Keratinocyte (primary cell): ENCODE measurements around the gene PYROXD2. TPM values are rescaled to one million over a fixed set of nuclear protein-coding genes. Genes with fewer than 3 reads are reported as not detected.
A peak's percentile ranks its signal among the peaks of the same experiment; 100 is the strongest.

ENCODE experiments used
- DNase-seq: peaks from one replicate; pipeline ENCODE4 v3.0.0-alpha.2; 2011; ENCODE audit warnings: low read depth, missing footprints, low spot score
- FAIRE-seq: peaks from 2 replicates; lab custom pipeline; 2011; peaks lifted over from hg19 to GRCh38; lab: Jason Lieb, UNC
- H2AFZ ChIP-seq: 2 replicates; pipeline ENCODE4 v1.6.0; 2012; ENCODE audit warnings: low read length, control low read depth, inconsistent platforms; ENCODE audit not compliant: control insufficient read depth
- H3K27ac ChIP-seq: 2 replicates; pipeline ENCODE4 v1.5.1; 2011; ENCODE audit warnings: low read length; ENCODE audit not compliant: control insufficient read depth, insufficient read depth
- H3K27me3 ChIP-seq: 3 replicates; pipeline ENCODE4 v1.6.0; 2011; ENCODE audit warnings: low read length; ENCODE audit not compliant: control insufficient read depth, insufficient read depth; ENCODE audit errors: extremely low read depth
- H3K36me3 ChIP-seq, 2 experiments: 2 replicates in 1 of 2; 3 replicates in 1 of 2; pipeline ENCODE4 v1.5.1; 2011; ENCODE audit warnings: low read length in 2 of 2, mild to moderate bottlenecking in 1 of 2; ENCODE audit not compliant: control insufficient read depth in 2 of 2, insufficient read depth in 2 of 2; ENCODE audit errors: extremely low read depth in 1 of 2
- H3K4me1 ChIP-seq: 3 replicates; pipeline ENCODE4 v1.5.1; 2011; ENCODE audit warnings: low read length; ENCODE audit not compliant: control insufficient read depth, insufficient read depth; ENCODE audit errors: extremely low read depth
- H3K4me2 ChIP-seq: 3 replicates; pipeline ENCODE4 v1.6.0; 2011; ENCODE audit warnings: low read depth, low read length; ENCODE audit not compliant: control insufficient read depth, insufficient read depth; ENCODE audit errors: extremely low read depth
- H3K4me3 ChIP-seq, 3 experiments: fragments of 200-600 bp in 1 of 3; sonication (generic) in 1 of 3; 2 replicates in 2 of 3; 3 replicates in 1 of 3; pipeline ENCODE4 v1.5.1; 2011 to 2016; ENCODE audit warnings: low read length in 3 of 3, mild to moderate bottlenecking in 3 of 3, control low read depth in 2 of 3, inconsistent platforms in 1 of 3, low read depth in 1 of 3, mixed read lengths in 1 of 3, mixed run types in 1 of 3, moderate library complexity in 1 of 3; ENCODE audit not compliant: control insufficient read depth in 2 of 3, insufficient read depth in 2 of 3; ENCODE audit errors: extremely low read depth in 1 of 3
- H3K79me2 ChIP-seq: 2 replicates; pipeline ENCODE4 v1.6.0; 2012; ENCODE audit warnings: low read length; ENCODE audit not compliant: control insufficient read depth, insufficient read depth
- H3K9ac ChIP-seq: 3 replicates; pipeline ENCODE4 v1.6.0; 2011; ENCODE audit warnings: low read length; ENCODE audit not compliant: control insufficient read depth, insufficient read depth; ENCODE audit errors: extremely low read depth
- H3K9me1 ChIP-seq: 3 replicates; pipeline ENCODE4 v1.6.0; 2011; ENCODE audit warnings: low read length; ENCODE audit not compliant: control insufficient read depth, insufficient read depth; ENCODE audit errors: extremely low read depth
- H3K9me3 ChIP-seq: 2 replicates; pipeline ENCODE4 v1.5.1; 2012; ENCODE audit warnings: low read depth, low read length; ENCODE audit not compliant: control insufficient read depth
- H4K20me1 ChIP-seq: 3 replicates; pipeline ENCODE4 v1.6.0; 2011; ENCODE audit warnings: low read length; ENCODE audit not compliant: control insufficient read depth, insufficient read depth; ENCODE audit errors: extremely low read depth
- CTCF ChIP-seq, 3 experiments: IDR thresholded peaks in 1 of 3; conservative IDR thresholded peaks in 1 of 3; optimal IDR thresholded peaks in 1 of 3; 2 replicates in 2 of 3; 3 replicates in 1 of 3; pipeline versions ENCODE3 to v1.5.1; 2011; ENCODE audit warnings: low read length in 3 of 3, mild to moderate bottlenecking in 3 of 3, moderate library complexity in 2 of 3, control low read depth in 1 of 3, inconsistent platforms in 1 of 3; ENCODE audit not compliant: insufficient read depth in 2 of 3; ENCODE audit errors: extremely low read depth in 1 of 3
- EZH2 ChIP-seq: IDR thresholded peaks from one replicate; pipeline ENCODE4 v1.6.1; 2012; ENCODE audit warnings: inconsistent platforms, mild to moderate bottlenecking, low read length, moderate library complexity
- dilution Hi-C: fragments of 300-500 bp; cut with MboI; formaldehyde crosslinking; loops from one replicate; pipeline ENCODE4 v1.7.0; 2020; ENCODE audit warnings: low sequenced_read_pairs; ENCODE audit not compliant: extremely low pct_ligation_motif_present
- polyA minus RNA-seq, 3 experiments: library from RNA; depleted of rRNA, polyadenylated mRNA; stranded (reverse); fragments of >200 nt; gene quantifications; 1 replicate in 1 of 3; 2 replicates in 1 of 3; 3 replicates in 1 of 3; pipeline ENCODE4 v1.2.3, GENCODE V29; 2011
- polyA plus RNA-seq, 5 experiments: library from polyadenylated mRNA; depleted of rRNA in 3 of 5; stranded (reverse) in 3 of 5; stranded (forward) in 1 of 5; unstranded in 1 of 5; fragments of >200 nt; gene quantifications; 1 replicate in 1 of 5; 2 replicates in 3 of 5; 3 replicates in 1 of 5; pipeline versions ENCODE4 v1.2.1 to v1.2.3, GENCODE V29; 2011 to 2012; ENCODE audit warnings: missing spikeins in 2 of 5, low read depth in 1 of 5, low replicate concordance in 1 of 5

The PYROXD2 gene
- 4.0 to 6.9 TPM (median 4.4 TPM) in 3 replicates for polyA plus RNA-seq
- 2.8 TPM for polyA plus RNA-seq (2011; ENCODE audit: low read depth)
- polyA plus RNA-seq (2011; cell fraction: cytosol; rRNA removed), result 1.7 and 3.1 TPM in 2 replicates
- 14.8 and 20.2 TPM in 2 replicates for polyA plus RNA-seq (2011; cell fraction: nucleus; rRNA removed)
- polyA plus RNA-seq (2012; ENCODE audit: low replicate concordance), result 2.0 and 3.6 TPM in 2 replicates
- 3.2 to 4.8 TPM (median 4.3 TPM) in 3 replicates for polyA minus RNA-seq
- polyA minus RNA-seq (2011; cell fraction: cytosol; rRNA and poly(A)+ RNA removed), result 3.6 TPM
- 2.7 and 4.5 TPM in 2 replicates for polyA minus RNA-seq (2011; cell fraction: nucleus; rRNA and poly(A)+ RNA removed)

DNA sequence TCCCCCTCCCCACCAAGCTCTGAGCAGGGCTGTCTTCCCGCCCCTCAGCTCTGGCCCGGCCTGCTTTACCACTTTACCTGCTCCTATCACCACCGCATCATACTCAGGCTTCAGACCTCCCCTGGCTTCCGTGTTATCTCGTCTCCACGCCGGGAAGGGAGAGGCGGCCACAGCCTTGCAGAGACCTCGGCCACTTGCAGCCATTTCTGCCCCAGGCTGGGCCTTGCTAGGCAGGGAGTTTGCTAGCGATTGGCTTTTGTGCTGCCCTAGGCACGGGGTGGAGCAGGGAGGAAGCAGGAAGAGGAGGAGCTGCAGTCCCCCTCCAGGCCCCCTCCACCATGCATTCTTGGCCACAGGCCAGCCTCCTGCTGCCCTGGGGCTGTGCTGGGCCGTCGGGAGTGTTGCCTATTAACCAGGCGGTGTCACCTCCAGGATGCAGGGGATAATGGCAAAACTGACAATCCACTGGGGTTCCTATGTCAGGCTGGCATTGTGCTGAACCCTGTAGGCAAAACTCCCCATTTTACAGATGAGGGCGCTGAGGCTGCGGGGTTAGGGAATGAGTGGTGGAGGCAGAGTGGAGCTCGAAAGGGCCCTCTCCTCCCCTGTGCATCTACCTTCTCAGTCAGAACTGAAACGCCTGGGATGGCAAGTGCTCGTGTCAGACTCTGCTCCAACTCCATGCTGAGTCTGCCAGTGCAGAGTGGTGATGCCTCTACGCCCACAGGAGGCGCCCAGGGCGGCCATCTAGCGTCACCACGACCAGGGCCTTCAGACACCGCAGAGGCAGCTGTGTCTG lies at the start of gene PYROXD2:
Gene PYROXD2 (minus strand): TSS at position 251 of the 799 bp plus-strand sequence. CDS start 47 bp downstream, at position 204.
- H3K79me2 ChIP-seq, result no peaks in the 10 kb centered on the region
- H3K4me1 ChIP-seq, result peaks cover 15% of the 10 kb centered on the region
- H4K20me1 ChIP-seq, result no peaks in the 10 kb centered on the region
- H3K9me3 ChIP-seq, result no peaks in the 10 kb centered on the region
- H3K27ac ChIP-seq, result peak within 1 kb of the TSS; percentile 18
- peak within 1 kb of the TSS; percentile 65 for H3K9ac ChIP-seq
- peak within 1 kb of the TSS; percentile 82 for H3K4me2 ChIP-seq
- DNase-seq, result peak; percentile 55
- no peaks in the 10 kb centered on the region for H3K27me3 ChIP-seq
- peaks cover 0 to 11% of the 10 kb centered on the region in 2 experiments for H3K36me3 ChIP-seq
- H2AFZ ChIP-seq, result peak within 1 kb of the TSS; percentile 88
- peak; percentile 86 for FAIRE-seq
- no peaks in the 10 kb centered on the region for H3K9me1 ChIP-seq
- H3K4me3 ChIP-seq, result peak within 1 kb of the TSS; percentile 48 to 77 (median 73)
- no peak for TF ChIP-seq CTCF (optimal IDR thresholded peaks at IDR 0.05 in 1 of 3, IDR thresholded peaks at IDR 0.05 in 1 of 3, conservative IDR thresholded peaks at IDR 0.05 in 1 of 3; ENCODE audit: extremely low read depth in 1 of 3, insufficient read depth in 2 of 3, low read length in 3 of 3)
- TF ChIP-seq EZH2, result no peak
- dilution Hi-C loops, result no loop called here

DNA sequence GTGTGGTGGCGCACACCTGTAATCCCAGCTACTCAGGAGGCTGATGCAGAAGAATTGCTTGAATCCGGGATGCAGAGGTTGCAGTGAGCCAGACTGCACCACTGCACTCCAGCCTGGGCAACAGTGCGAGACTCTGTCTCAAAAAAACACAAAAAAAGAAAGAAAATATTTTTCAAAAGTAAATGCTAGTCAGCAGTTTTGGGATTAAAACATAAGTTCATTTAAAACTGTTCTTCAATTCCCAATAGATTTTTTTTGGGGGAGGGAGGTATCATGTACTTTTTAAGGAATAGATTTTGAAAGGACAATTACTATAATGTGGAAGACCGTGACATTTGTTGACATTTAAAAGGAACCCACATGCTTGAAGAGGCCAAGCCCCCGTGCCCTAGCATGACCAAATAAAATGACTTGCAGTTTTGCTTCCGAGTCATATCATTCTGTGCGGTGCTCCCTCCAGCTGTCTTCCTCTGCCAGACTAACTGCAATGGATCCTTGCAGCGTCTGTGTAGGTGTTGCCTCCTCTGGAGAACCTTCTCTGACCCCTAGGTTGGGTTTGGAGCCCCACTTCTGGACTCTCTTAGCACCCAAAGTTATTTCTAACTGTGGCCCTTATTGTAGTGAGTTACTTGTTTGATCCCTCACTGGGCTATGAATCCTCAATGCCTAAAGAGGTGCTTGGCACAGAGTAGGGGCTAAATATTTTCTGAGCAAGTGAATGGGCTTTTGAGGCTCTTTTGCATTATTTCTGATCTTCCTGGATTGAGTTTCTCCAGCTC lies 49.2 kb upstream of the PYROXD2 start:
- no peaks in the 10 kb centered on the region for H3K79me2 ChIP-seq
- H3K36me3 ChIP-seq, result no peaks in the 10 kb centered on the region
- no peak overlapping the region for H3K4me3 ChIP-seq
- DNase-seq (no peak), FAIRE-seq (no peak)
- H3K27me3 ChIP-seq, result no peaks in the 10 kb centered on the region
- H2AFZ ChIP-seq, result no peak overlapping the region
- H3K9me3 ChIP-seq, result no peaks in the 10 kb centered on the region
- peaks cover 11% of the 10 kb centered on the region for H3K4me1 ChIP-seq
- no peak overlapping the region for H3K27ac ChIP-seq
- H3K9ac ChIP-seq, result no peak overlapping the region
- no peak overlapping the region for H3K4me2 ChIP-seq
- TF ChIP-seq EZH2 (no peak), CTCF (optimal IDR thresholded peaks at IDR 0.05 in 1 of 3, IDR thresholded peaks at IDR 0.05 in 1 of 3, conservative IDR thresholded peaks at IDR 0.05 in 1 of 3; ENCODE audit: extremely low read depth in 1 of 3, insufficient read depth in 2 of 3, low read length in 3 of 3) (no peak)
- dilution Hi-C loops, result no loop called here
- no peaks in the 10 kb centered on the region for H3K9me1 ChIP-seq
- H4K20me1 ChIP-seq, result no peaks in the 10 kb centered on the region
